Fibroblast of skin of scalp (primary cell): ENCODE data around the gene KIF7.
"Not testable (repeated sequence)": the region's sequence is repeated elsewhere in the genome, so short reads cannot be mapped to it uniquely, and the experiment has no call there.

ENCODE experiments used
- DNase-seq: peaks from one replicate; pipeline ENCODE4 v3.0.0-alpha.2; 2013

Gene KIF7

GRCh38 chr15:89616228-89616627 is 39.0 kb downstream of the KIF7 start:
- no peak for DNase-seq

GRCh38 chr15:89615135-89615534 is 40.1 kb downstream of the KIF7 start:
- DNase-seq = no peak

DNA sequence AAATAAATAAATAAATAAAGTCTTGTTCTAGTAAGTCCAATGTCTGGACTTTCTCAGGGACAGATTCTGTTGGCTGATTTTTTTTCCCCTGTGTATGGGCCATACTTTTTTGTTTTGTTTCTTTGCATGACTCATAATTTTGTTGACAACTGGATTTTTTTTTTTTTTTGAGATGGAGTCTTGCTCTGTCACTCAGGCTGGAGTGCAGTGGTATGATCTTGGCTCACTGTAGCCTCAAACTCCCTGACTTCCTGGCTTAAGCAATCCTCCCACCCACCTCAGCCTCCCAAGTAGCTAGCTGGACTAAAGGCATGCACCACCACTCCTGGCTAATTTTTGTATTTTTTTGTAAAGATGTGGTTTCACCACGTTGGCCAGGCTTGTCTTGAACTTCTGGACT is 41.1 kb downstream of the KIF7 start:
- no peak for DNase-seq

DNA sequence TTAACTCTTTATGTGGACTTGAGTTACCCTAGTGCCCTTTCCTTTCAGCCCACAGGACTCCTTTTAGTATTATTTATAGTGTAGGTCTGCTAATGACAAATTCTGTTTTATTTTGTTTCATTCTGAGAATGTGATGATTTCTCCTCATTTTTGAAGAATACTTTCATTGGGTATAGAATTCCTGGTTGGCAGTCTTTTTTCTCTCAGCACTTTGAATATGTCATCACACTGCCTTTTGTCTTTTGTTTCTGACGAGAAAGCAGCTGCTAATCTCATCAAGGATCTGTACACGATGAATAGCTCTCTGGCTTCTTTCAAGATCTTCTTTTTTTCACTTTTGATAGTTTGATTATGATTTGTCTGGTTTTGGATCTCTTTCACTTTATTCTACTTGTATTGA is 42.2 kb downstream of the KIF7 start:
- DNase-seq = no peak

- DNase-seq = no peak
Observed at GRCh38 chr15:89611317-89611716, 44.0 kb downstream of the KIF7 start.

- no peak for DNase-seq
Observed at GRCh38 chr15:89599021-89599420, 56.2 kb downstream of the KIF7 start.

GRCh38 chr15:89593018-89593417 is 62.2 kb downstream of the KIF7 start:
- DNase-seq = no peak

GRCh38 chr15:89591834-89592233 is 63.4 kb downstream of the KIF7 start:
- peak; percentile 68 for DNase-seq

DNA sequence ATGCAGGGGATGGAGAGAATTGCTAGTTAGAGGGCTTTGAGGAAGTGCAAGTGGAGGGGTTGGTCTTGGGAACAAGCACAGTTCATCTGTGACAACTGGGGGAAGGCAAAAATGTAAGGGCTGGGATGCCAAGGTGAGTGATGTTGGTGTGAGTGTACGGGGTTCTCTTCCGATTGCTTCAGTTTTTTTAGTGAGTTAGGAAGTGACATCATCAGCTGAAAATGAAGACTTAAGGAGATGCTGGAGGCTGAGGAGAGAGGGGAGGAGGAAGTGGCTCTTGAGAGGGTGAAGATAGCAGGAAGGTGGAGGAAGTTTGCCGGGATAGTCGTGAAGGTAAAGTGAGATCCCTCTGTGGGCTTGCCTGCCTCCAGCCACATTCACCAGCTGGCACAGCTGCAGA is 67.3 kb downstream of the KIF7 start:
- peak; percentile 24 for DNase-seq

- no peak for DNase-seq
Observed at GRCh38 chr15:89586651-89587050, 68.6 kb downstream of the KIF7 start.

GRCh38 chr15:89580747-89581146 is 74.5 kb downstream of the KIF7 start:
- DNase-seq = not testable (repeated sequence)

GRCh38 chr15:89578146-89578545 is 77.1 kb downstream of the KIF7 start:
- DNase-seq = no peak
